Measurements from ENCODE around the gene PDRG1. TPM values are rescaled to one million over a fixed set of nuclear protein-coding genes. Genes with fewer than 3 reads are reported as not detected.

Gene PDRG1
- total RNA-seq (2021), result 18.7 and 24.3 TPM in 2 replicates
- percentile 78 among the genes with signal in this experiment for Bru-seq, nascent RNA
- BruChase-seq, experiment 1, labeled RNA remaining after a 2-hour chase, result percentile 72 among the genes with signal in this experiment
- percentile 76 among the genes with signal in this experiment for BruChase-seq, experiment 2, labeled RNA remaining after a 6-hour chase
- long read RNA-seq, transcript PDRG1-201 (5 exons, 1,998 nt), result major isoform, 44 of 46 reads
- long read RNA-seq, partial matches to known transcripts, result 0 of 46 reads
- long read RNA-seq, other reads (novel, unspliced or antisense), result 2 of 46 reads

- no peaks in the 10 kb centered on the region for H3K9me3 ChIP-seq (ENCODE audit: low read depth, low read length, poor library complexity, severe bottlenecking)
- intact Hi-C loops (cut with micrococcal nuclease; ENCODE audit: unreplicated experiment), result loop anchor here (1.0 kb wide), 1 partner anchor 99 kb away; no protein-coding TSS in a partner anchor
- POLR2A ChIA-PET (ENCODE audit: low non-redundant PET), result interaction anchor here (0.5 to 0.7 kb wide), 2 partner anchors 35 to 99 kb away, joined by 3 to 6 read pairs; no protein-coding TSS in a partner anchor
- TF ChIP-seq EZH2 (IDR thresholded peaks at IDR 0.05; ENCODE audit: borderline replicate concordance, low read depth, low read length, poor library complexity, severe bottlenecking) (no peak), CTCF (conservative IDR thresholded peaks at IDR 0.05; ENCODE audit: low read depth, low read length) (peak; percentile 99)
- no TSS peak for BruUV-seq (replicated peaks)
- peaks cover 8% of the 10 kb centered on the region for H3K4me1 ChIP-seq (ENCODE audit: insufficient read depth, low read length, poor library complexity, severe bottlenecking)
- CTCF ChIA-PET, result interaction anchor here (0.5 to 1.0 kb wide), 7 partner anchors 12 to 634 kb away, joined by 4 to 20 read pairs (median 4); partner anchors contain the start of genes NOL4L and TM9SF4
- H3K4me3 ChIP-seq (ENCODE audit: low read depth, low read length, poor library complexity, severe bottlenecking), result peak within 1 kb of the TSS; percentile 98
- peaks cover 22% of the 10 kb centered on the region for H3K36me3 ChIP-seq (ENCODE audit: insufficient read depth, low read length, poor library complexity, severe bottlenecking)
- peaks cover 19% of the 10 kb centered on the region for H3K27me3 ChIP-seq (replicated peaks; ENCODE audit: insufficient read depth, low read depth, low read length, poor library complexity)
- H3K27ac ChIP-seq (ENCODE audit: low read depth, low read length, poor library complexity, severe bottlenecking), result peak within 1 kb of the TSS; percentile 84
- peak; percentile 97 for DNase-seq (ENCODE audit: low spot score)
Measured at GRCh38 chr20:31951530-31952453, at the start of gene PDRG1. Gene PDRG1 (minus strand): TSS chr20:31952046. CDS start chr20:31951961, 85 bp downstream.

GRCh38 chr20:31998246-31998645 is 46.4 kb upstream of the PDRG1 start:
- peaks cover 26% of the 10 kb centered on the region for H3K27me3 ChIP-seq (replicated peaks; ENCODE audit: insufficient read depth, low read depth, low read length, poor library complexity)
- H3K27ac ChIP-seq (ENCODE audit: low read depth, low read length, poor library complexity, severe bottlenecking), result no peak overlapping the region
- ChIA-PET POLR2A (ENCODE audit: low non-redundant PET) (no interaction called here), CTCF (interaction anchor here (0.8 kb wide), 1 partner anchor 47 kb away, joined by 4 read pairs; the partner anchor contains the start of gene PDRG1)
- H3K4me1 ChIP-seq (ENCODE audit: insufficient read depth, low read length, poor library complexity, severe bottlenecking), result no peaks in the 10 kb centered on the region
- H3K36me3 ChIP-seq (ENCODE audit: insufficient read depth, low read length, poor library complexity, severe bottlenecking), result no peaks in the 10 kb centered on the region
- DNase-seq (ENCODE audit: low spot score), result no peak
- TF ChIP-seq CTCF (conservative IDR thresholded peaks at IDR 0.05; ENCODE audit: low read depth, low read length), result no peak
- no peak for TF ChIP-seq EZH2 (IDR thresholded peaks at IDR 0.05; ENCODE audit: borderline replicate concordance, low read depth, low read length, poor library complexity, severe bottlenecking)
- H3K4me3 ChIP-seq (ENCODE audit: low read depth, low read length, poor library complexity, severe bottlenecking), result no peak overlapping the region
- BruUV-seq (replicated peaks), result no TSS peak
- intact Hi-C loops (cut with micrococcal nuclease; ENCODE audit: unreplicated experiment), result no loop called here
- no peaks in the 10 kb centered on the region for H3K9me3 ChIP-seq (ENCODE audit: low read depth, low read length, poor library complexity, severe bottlenecking)

GRCh38 chr20:31996996-31997395 is 45.1 kb upstream of the PDRG1 start:
- peaks cover 34% of the 10 kb centered on the region for H3K27me3 ChIP-seq (replicated peaks; ENCODE audit: insufficient read depth, low read depth, low read length, poor library complexity)
- intact Hi-C loops (cut with micrococcal nuclease; ENCODE audit: unreplicated experiment), result no loop called here

More at GRCh38 chr20:31996996-31997395, 45.1 kb upstream of the PDRG1 start:
- ChIA-PET POLR2A (ENCODE audit: low non-redundant PET) (no interaction called here), CTCF (no interaction called here)
- no peak for DNase-seq (ENCODE audit: low spot score)
- Histone ChIP-seq H3K27ac (ENCODE audit: low read depth, low read length, poor library complexity, severe bottlenecking) (no peak overlapping the region), H3K9me3 (ENCODE audit: low read depth, low read length, poor library complexity, severe bottlenecking) (no peaks in the 10 kb centered on the region), H3K4me3 (ENCODE audit: low read depth, low read length, poor library complexity, severe bottlenecking) (no peak overlapping the region), H3K4me1 (ENCODE audit: insufficient read depth, low read length, poor library complexity, severe bottlenecking) (no peaks in the 10 kb centered on the region), H3K36me3 (ENCODE audit: insufficient read depth, low read length, poor library complexity, severe bottlenecking) (no peaks in the 10 kb centered on the region)
- TF ChIP-seq EZH2 (IDR thresholded peaks at IDR 0.05; ENCODE audit: borderline replicate concordance, low read depth, low read length, poor library complexity, severe bottlenecking), result no peak
- TF ChIP-seq CTCF (conservative IDR thresholded peaks at IDR 0.05; ENCODE audit: low read depth, low read length), result no peak
- no TSS peak for BruUV-seq (replicated peaks)

All from A673 (cell line).